PFSK-1 (cell line): ENCODE results near the gene STARD13.

Experiments used
- FOXP2 ChIP-seq: optimal IDR thresholded peaks from 2 replicates; pipeline ENCODE3; 2011; ENCODE audit warnings: borderline replicate concordance, control low read depth, inconsistent platforms; ENCODE audit not compliant: insufficient read depth; ENCODE audit errors: extremely low read length, extremely low read depth
- POLR2AphosphoS5 ChIP-seq: IDR thresholded peaks from 2 replicates; pipeline ENCODE4 v1.6.1; 2012; ENCODE audit warnings: low read depth, mild to moderate bottlenecking, control low read depth, low read length, moderate library complexity
- REST ChIP-seq, 2 experiments: IDR thresholded peaks; 2 replicates each; pipeline versions ENCODE4 v1.6.1 to v1.8.0; 2011 to 2012; ENCODE audit warnings: low read depth in 2 of 2, low read length in 2 of 2, control low read depth in 1 of 2, inconsistent platforms in 1 of 2, mild to moderate bottlenecking in 1 of 2, moderate library complexity in 1 of 2; ENCODE audit not compliant: insufficient read depth in 1 of 2
- SIN3A ChIP-seq: IDR thresholded peaks from 2 replicates; pipeline ENCODE4 v1.6.1; 2012; ENCODE audit warnings: mild to moderate bottlenecking, low read length, moderate library complexity, borderline replicate concordance; ENCODE audit not compliant: insufficient read depth
- TAF1 ChIP-seq: IDR thresholded peaks from 2 replicates; pipeline ENCODE4 v1.6.1; 2012; ENCODE audit warnings: low read length, control low read depth, borderline replicate concordance; ENCODE audit not compliant: insufficient read depth

STARD13 gene

GRCh38 chr13:33174931-33175330 is 110.6 kb downstream of the STARD13 start:
- TF ChIP-seq SIN3A (no peak), FOXP2 (no peak), POLR2AphosphoS5 (no peak), TAF1 (no peak), REST (IDR thresholded peaks at IDR 0.05; ENCODE audit: insufficient read depth in 1 of 2, low read depth in 2 of 2, low read length in 2 of 2) (no peak)

- TF ChIP-seq SIN3A, result no peak
- TF ChIP-seq POLR2AphosphoS5, result no peak
- TF ChIP-seq FOXP2, result no peak
- no peak for TF ChIP-seq REST (IDR thresholded peaks at IDR 0.05; ENCODE audit: insufficient read depth in 1 of 2, low read depth in 2 of 2, low read length in 2 of 2)
- no peak for TF ChIP-seq TAF1
Measured at GRCh38 chr13:33174491-33174890, 111.1 kb downstream of the STARD13 start.

- TF ChIP-seq POLR2AphosphoS5 (no peak), REST (IDR thresholded peaks at IDR 0.05; ENCODE audit: insufficient read depth in 1 of 2, low read depth in 2 of 2, low read length in 2 of 2) (no peak), TAF1 (no peak), FOXP2 (no peak)
Measured at GRCh38 chr13:33172911-33173310, 112.6 kb downstream of the STARD13 start.

GRCh38 chr13:33172400-33172799 is 113.2 kb downstream of the STARD13 start:
- TF ChIP-seq POLR2AphosphoS5 (no peak), REST (IDR thresholded peaks at IDR 0.05; ENCODE audit: insufficient read depth in 1 of 2, low read depth in 2 of 2, low read length in 2 of 2) (no peak), FOXP2 (no peak), SIN3A (no peak), TAF1 (no peak)

GRCh38 chr13:33169273-33169980 is 116.1 kb downstream of the STARD13 start:
- TF ChIP-seq REST (IDR thresholded peaks at IDR 0.05; ENCODE audit: insufficient read depth in 1 of 2, low read depth in 2 of 2, low read length in 2 of 2) (no peak), POLR2AphosphoS5 (no peak), FOXP2 (no peak), SIN3A (no peak), TAF1 (no peak)
